Measurements from ENCODE around the gene ZNF782.
A peak's percentile ranks its signal among the peaks of the same experiment; 100 is the strongest.
"Not testable (repeated sequence)": the region's sequence is repeated elsewhere in the genome, so short reads cannot be mapped to it uniquely, and the experiment has no call there.

The ZNF782 gene

DNA sequence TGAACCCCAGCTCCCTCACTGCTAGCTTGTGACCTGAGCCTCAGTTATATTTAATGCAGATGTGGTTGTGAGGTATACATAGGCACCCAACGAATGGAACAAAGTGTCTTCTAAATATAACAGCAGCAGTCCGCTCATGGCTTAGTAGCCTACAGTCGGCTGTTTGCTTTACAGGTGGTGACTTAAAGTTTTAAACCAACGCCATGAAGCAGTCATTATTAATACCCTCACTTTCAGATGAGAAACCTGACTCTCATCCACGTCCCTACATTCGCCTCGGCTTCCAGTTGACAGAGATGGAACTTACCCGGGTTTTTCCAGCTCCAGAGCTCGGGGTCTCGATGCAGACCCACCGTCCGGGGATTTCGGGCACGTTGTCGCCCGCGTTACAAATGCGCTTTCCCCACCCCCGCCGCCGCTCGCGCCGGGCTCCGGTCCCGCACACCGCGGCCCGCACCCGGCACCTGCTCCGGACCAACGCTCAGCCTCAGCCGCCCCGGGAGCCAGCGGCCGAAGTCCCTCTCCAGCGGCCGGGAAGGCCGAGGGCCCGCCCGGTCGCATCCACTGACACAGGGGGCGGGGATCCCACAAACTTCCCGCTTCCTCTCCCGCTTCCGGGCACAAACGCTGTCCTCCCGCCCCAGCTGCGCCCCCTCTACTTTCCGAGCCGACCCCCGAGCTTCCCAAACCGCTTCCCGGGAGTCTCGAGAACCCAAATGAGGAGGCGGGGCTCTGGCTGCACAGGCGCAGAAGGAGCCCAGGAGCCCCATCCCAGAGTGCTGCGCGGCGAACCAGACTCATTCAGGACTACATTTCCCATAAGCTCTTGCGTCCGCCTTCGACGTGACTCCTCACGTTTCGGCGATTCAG is at the start of gene ZNF782:
Gene ZNF782, minus strand, starts transcription at position 734 of the 870 bp plus-strand sequence. CDS start 2,553 bp downstream, outside the sequence.
- H3K4me3 ChIP-seq, result peak within 1 kb of the TSS; percentile 93
- peak within 1 kb of the TSS; percentile 90 for H3K9ac ChIP-seq
- no peak for TF ChIP-seq Cebpa-rat (IDR thresholded peaks at IDR 0.05)
- H3K36me3 ChIP-seq, result peaks cover 22% of the 10 kb centered on the region
- H3K27ac ChIP-seq, result peak within 1 kb of the TSS; percentile 82
- peaks cover 14% of the 10 kb centered on the region for H3K9me3 ChIP-seq
- H3K4me1 ChIP-seq, result peaks cover 29% of the 10 kb centered on the region
- H3K4me2 ChIP-seq, result peak within 1 kb of the TSS; percentile 96
- no peaks in the 10 kb centered on the region for H3K27me3 ChIP-seq
- H4K20me1 ChIP-seq, result peaks cover 24% of the 10 kb centered on the region

DNA sequence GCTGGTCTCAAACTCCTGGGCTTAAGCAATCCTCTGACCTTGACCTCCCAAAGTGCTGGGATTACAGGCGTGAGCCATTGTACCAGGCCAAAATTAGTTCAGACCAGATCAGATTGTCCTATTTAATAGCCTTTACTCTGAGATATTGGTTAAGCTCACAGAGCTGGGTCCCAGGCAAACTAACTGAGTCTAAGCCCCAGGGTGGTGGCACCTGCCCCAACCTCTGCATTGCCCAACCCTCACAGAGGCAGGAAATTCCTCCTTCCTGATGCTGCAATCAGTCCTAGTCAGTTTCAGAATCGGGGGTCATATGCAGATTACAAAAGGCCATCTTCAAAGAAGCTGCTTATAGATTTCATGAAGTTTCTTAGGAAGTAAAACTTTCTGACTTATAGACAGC is 45.7 kb upstream of the ZNF782 start:
- H3K9ac ChIP-seq, H3K27me3 ChIP-seq, H3K27ac ChIP-seq, H4K20me1 ChIP-seq, H3K4me1 ChIP-seq, H3K4me2 ChIP-seq, H3K4me3 ChIP-seq, H3K9me3 ChIP-seq: not testable (repeated sequence)
- H3K36me3 ChIP-seq, result peaks cover 21% of the 10 kb centered on the region

DNA sequence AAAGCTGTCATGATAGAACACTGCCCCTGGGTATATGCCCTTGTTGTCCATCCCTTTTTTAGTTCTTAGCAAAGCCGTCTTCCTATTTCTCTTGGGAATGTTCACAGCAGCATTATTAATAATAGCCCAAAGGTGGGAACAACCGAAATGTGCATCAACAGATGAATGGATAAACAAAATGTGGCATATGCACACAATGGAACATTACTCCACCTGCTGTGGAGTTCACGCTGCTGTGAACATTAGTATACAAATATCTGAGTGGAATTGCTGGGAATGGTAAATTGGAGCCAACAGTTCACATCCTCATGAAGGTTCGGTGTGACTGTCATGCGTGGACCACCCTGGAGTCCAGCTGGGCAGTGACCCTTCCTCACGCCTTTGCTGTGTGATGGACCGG is 37.8 kb upstream of the ZNF782 start:
- peaks cover 63% of the 10 kb centered on the region for H3K36me3 ChIP-seq
- H3K9me3 ChIP-seq, result no peaks in the 10 kb centered on the region
- no peak overlapping the region for H3K4me2 ChIP-seq
- no peaks in the 10 kb centered on the region for H3K27me3 ChIP-seq
- no peak overlapping the region for H3K9ac ChIP-seq
- H4K20me1 ChIP-seq, result no peaks in the 10 kb centered on the region
- no peak overlapping the region for H3K4me3 ChIP-seq
- TF ChIP-seq Cebpa-rat (IDR thresholded peaks at IDR 0.05), result no peak
- no peaks in the 10 kb centered on the region for H3K4me1 ChIP-seq
- no peak overlapping the region for H3K27ac ChIP-seq

DNA sequence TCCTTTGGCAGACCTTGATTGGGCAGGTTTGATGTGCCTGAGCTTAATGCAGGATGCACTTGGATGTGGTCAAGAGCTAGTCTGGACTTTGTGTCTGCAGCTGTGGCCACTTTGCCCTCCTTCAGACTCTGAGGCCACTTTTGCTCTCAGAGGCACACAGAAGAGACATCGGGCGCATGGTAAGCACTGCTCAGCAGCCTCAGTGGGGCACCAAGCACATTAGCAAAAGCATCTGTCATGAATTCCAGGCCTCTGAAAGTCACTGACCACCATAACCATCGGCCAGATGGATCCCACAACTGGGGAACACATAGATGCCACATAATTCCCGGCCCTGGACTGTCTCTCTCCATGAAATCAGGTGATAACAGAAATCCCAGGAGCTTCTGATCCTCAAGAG is 34.3 kb upstream of the ZNF782 start:
- no peaks in the 10 kb centered on the region for H4K20me1 ChIP-seq
- no peak overlapping the region for H3K27ac ChIP-seq
- H3K27me3 ChIP-seq, result no peaks in the 10 kb centered on the region
- no peaks in the 10 kb centered on the region for H3K9me3 ChIP-seq
- H3K4me3 ChIP-seq, result no peak overlapping the region
- H3K4me2 ChIP-seq, result no peak overlapping the region
- H3K4me1 ChIP-seq, result peaks cover 6% of the 10 kb centered on the region; the same call in 1 of the 2 replicates
- no peak for TF ChIP-seq Cebpa-rat (IDR thresholded peaks at IDR 0.05)
- H3K9ac ChIP-seq, result no peak overlapping the region
- peaks cover 32% of the 10 kb centered on the region for H3K36me3 ChIP-seq

DNA sequence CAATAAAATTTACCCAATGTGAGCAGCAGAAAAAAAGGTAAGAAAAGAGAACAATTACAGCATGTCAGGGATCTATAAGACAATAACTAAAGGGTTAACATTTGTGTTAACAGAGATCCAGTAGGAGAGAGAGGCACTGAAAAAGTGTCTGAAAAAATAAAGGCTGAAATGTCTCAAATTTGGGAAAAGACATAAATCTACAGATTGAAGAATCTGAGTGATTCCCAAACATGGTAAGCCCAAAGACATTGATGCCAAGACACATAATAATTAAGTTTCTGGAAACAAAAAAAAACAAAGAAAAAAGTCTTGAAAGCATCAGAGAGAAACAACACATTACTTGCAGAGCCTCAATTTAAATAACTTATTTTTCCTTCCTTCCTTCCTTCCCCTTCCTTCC is 31.1 kb upstream of the ZNF782 start:
- H3K4me3 ChIP-seq, result no peak overlapping the region
- H3K27ac ChIP-seq, result no peak overlapping the region
- TF ChIP-seq Cebpa-rat (IDR thresholded peaks at IDR 0.05), result no peak
- H3K27me3 ChIP-seq, result no peaks in the 10 kb centered on the region
- no peak overlapping the region for H3K9ac ChIP-seq
- H3K36me3 ChIP-seq, result peaks cover 9% of the 10 kb centered on the region
- H3K4me2 ChIP-seq, result no peak overlapping the region
- no peaks in the 10 kb centered on the region for H3K9me3 ChIP-seq
- no peaks in the 10 kb centered on the region for H4K20me1 ChIP-seq
- H3K4me1 ChIP-seq, result peaks cover 6% of the 10 kb centered on the region; the same call in 1 of the 2 replicates

DNA sequence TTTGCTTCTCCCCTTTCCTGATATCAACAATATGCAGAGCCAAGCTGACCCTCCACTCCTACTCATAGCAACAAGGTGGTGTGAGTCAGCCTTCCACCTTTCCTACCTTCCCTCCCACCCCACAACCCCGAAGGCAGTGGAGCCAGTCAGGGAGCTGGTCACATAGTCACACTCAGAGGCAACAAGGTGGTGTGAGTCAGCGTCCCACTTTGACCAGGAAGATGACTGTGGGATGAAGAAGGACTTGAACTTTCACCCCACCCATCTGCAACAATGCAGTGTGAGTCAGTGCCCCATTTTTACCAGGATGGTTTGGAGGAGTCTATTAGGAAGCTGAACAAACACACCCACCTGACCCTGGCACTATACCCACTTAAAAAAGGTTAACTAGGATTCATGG is 30.1 kb upstream of the ZNF782 start:
- Histone ChIP-seq H3K27ac (no peak overlapping the region), H4K20me1 (no peaks in the 10 kb centered on the region), H3K4me1 (peaks cover 6% of the 10 kb centered on the region; the same call in 1 of the 2 replicates), H3K9ac (no peak overlapping the region), H3K27me3 (no peaks in the 10 kb centered on the region), H3K36me3 (peaks cover 2% of the 10 kb centered on the region; the same call in 1 of the 2 replicates), H3K4me3 (no peak overlapping the region), H3K9me3 (no peaks in the 10 kb centered on the region), H3K4me2 (no peak overlapping the region)
- no peak for TF ChIP-seq Cebpa-rat (IDR thresholded peaks at IDR 0.05)

DNA sequence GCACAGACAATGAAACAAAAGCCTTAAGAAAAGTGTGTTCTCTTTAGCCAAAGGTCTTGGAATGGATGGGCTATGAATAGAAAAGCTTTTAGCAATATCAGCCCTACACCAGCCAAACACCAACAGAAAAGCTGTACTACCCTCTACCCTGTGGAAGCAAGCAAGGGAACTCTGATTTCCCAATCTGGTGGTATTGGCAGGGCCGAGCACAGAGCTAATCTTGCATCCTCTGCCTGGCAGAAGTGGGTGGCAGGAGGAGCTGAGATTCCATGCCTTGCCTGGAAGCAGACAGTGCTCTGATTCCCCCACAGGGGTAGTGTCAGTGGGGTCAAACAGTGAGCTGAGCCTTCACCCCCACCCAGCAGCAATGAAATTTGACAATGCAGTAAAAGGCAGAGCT is 29.6 kb upstream of the ZNF782 start:
- H3K9ac ChIP-seq, result no peak overlapping the region
- peaks cover 6% of the 10 kb centered on the region; the same call in 1 of the 2 replicates for H3K4me1 ChIP-seq
- no peaks in the 10 kb centered on the region for H3K27me3 ChIP-seq
- peaks cover 1% of the 10 kb centered on the region; the same call in 1 of the 2 replicates for H3K36me3 ChIP-seq
- TF ChIP-seq Cebpa-rat (IDR thresholded peaks at IDR 0.05), result no peak
- no peak overlapping the region for H3K27ac ChIP-seq
- no peaks in the 10 kb centered on the region for H3K9me3 ChIP-seq
- H3K4me3 ChIP-seq, result no peak overlapping the region
- no peak overlapping the region for H3K4me2 ChIP-seq
- H4K20me1 ChIP-seq, result no peaks in the 10 kb centered on the region

DNA sequence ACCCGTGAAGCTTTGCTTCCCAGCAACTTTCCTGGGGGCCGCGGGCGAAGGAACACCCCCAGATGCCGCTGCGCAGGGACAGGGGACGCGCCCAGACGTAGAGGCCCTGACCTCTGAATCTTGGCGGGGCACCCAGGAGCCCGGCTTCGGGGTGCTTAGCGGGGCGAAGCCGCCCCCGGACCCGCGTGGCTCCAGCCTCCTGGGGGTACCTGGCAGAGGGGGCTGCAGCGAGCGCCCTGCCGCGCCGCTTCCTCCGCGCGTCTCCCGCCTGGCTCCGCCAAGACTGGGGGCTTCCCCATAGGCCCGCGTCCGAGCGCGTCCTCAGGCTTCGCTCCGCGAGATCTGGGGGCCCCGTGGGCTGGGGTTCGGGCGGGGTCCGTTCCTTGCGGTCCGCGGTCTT is 23.0 kb upstream of the ZNF782 start:
- Histone ChIP-seq H3K9ac (no peak overlapping the region), H3K36me3 (peaks cover 4% of the 10 kb centered on the region; the same call in 1 of the 2 replicates), H3K27ac (no peak overlapping the region), H4K20me1 (no peaks in the 10 kb centered on the region), H3K4me1 (no peaks in the 10 kb centered on the region), H3K27me3 (no peaks in the 10 kb centered on the region), H3K4me3 (no peak overlapping the region), H3K9me3 (peaks cover 12% of the 10 kb centered on the region), H3K4me2 (no peak overlapping the region)
- no peak for TF ChIP-seq Cebpa-rat (IDR thresholded peaks at IDR 0.05)

DNA sequence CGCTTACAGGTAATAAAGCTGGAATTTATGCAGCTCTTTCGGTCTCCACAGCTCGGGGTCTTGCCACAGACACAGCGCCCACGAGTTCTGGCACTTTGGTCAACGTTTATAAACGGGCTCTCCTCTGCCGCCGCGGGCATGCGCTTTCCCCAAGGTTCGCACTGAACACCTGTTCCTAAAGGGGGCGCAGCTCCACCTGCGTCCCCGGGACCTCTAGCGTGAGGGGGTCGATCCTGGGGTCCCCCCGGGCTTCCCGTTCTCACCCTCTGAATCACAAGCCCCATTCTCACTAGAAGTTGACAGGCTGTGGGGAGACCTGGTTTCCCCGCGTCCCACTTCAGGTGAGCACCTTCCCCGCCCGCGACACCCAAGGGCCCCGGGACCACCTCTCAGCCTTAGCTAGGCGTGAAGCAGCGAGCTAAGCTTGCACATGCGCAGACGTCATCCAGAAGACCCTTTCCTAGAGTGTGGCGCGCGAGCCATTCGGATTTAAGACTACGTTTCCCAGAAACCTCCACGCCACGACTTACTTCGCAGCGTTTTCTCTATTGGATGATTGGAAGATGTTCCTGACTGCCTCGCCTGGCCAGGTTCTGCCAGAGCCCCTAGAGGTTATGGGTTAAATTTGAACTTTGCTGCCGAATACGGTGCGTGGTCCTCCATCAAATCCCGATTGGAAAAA is 21.3 kb upstream of the ZNF782 start:
- H3K36me3 ChIP-seq, result peaks cover 4% of the 10 kb centered on the region; the same call in 1 of the 2 replicates
- H3K4me3 ChIP-seq, result peak overlapping the region; percentile 66
- no peaks in the 10 kb centered on the region for H3K4me1 ChIP-seq
- TF ChIP-seq Cebpa-rat (IDR thresholded peaks at IDR 0.05), result no peak
- H3K9me3 ChIP-seq, result peaks cover 12% of the 10 kb centered on the region
- H3K9ac ChIP-seq, result peak overlapping the region; percentile 68
- no peaks in the 10 kb centered on the region for H3K27me3 ChIP-seq
- H3K27ac ChIP-seq, result 0 out of 2 replicates have a peak overlapping the region, but pooled peaks have one; percentile 14
- no peaks in the 10 kb centered on the region for H4K20me1 ChIP-seq
- peak overlapping the region; percentile 73 for H3K4me2 ChIP-seq

DNA sequence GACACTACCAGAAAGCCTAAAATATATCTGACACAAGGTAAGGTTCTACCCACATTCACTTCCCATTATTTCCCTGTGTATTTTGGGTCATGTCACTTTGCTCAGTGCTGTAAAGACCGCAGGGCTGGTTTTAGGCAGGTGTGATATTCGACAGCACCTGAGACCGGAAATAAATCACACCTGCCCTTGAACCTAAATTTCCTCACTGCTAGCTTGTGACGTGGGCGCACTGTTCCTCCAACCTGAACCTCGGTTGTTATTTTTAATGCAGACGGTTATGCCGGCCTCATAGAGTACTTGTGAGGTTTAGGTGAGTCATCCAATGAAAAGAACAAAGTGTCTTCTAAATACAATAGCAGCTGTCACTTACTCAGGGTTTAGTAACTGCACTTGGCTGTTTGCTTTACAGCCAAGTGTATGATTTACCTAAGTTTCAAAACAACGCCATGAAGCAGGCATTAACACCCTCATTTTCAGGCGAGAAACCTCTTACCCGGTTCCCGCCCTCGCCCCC is 20.7 kb upstream of the ZNF782 start:
- H3K9ac ChIP-seq, result peak overlapping the region; percentile 68
- H3K9me3 ChIP-seq, result peaks cover 12% of the 10 kb centered on the region
- H3K4me3 ChIP-seq, result peak overlapping the region; percentile 66
- no peaks in the 10 kb centered on the region for H3K27me3 ChIP-seq
- no peak overlapping the region for H3K27ac ChIP-seq
- no peak for TF ChIP-seq Cebpa-rat (IDR thresholded peaks at IDR 0.05)
- H3K4me2 ChIP-seq, result peak overlapping the region; percentile 73
- H3K36me3 ChIP-seq, result peaks cover 4% of the 10 kb centered on the region; the same call in 1 of the 2 replicates
- no peaks in the 10 kb centered on the region for H4K20me1 ChIP-seq
- no peaks in the 10 kb centered on the region for H3K4me1 ChIP-seq
